CD4-positive, alpha-beta memory T cell (primary cell): Measurements from ENCODE around the gene HIP1. TPM values are rescaled to one million over a fixed set of nuclear protein-coding genes. Genes with fewer than 3 reads are reported as not detected.
"Not testable (repeated sequence)": the region's sequence is repeated elsewhere in the genome, so short reads cannot be mapped to it uniquely, and the experiment has no call there.

Experiments
- CTCF ChIA-PET: fragments of 350-600 bp; sonication (Branson Sonifier 250); formaldehyde crosslinking; loops from one replicate; lab custom pipeline; 2021; ENCODE audit warnings: inconsistent platforms; ENCODE audit not compliant: partially characterized antibody; lab: Charles Lee
- POLR2A ChIA-PET: fragments of 350-600 bp; sonication (Branson Sonifier 250); formaldehyde crosslinking; loops from one replicate; lab custom pipeline; 2021; ENCODE audit not compliant: partially characterized antibody; lab: Charles Lee
- DNase-seq, 5 donors: peaks; one replicate each; pipeline versions ENCODE4 v3.0.0 to v3.0.0-alpha.2; 2020 to 2022; ENCODE audit warnings: mixed read lengths in 1 of 5
- H3K27ac ChIP-seq: one replicate; pipeline ENCODE4 v1.7.0; 2013; ENCODE audit warnings: low read depth, low read length
- H3K27me3 ChIP-seq: 2 replicates; pipeline ENCODE4 v1.7.0; 2013; ENCODE audit warnings: mild to moderate bottlenecking, low read length, moderate library complexity; ENCODE audit not compliant: insufficient read depth
- H3K36me3 ChIP-seq: 2 replicates; pipeline ENCODE4 v1.7.0; 2013; ENCODE audit warnings: mild to moderate bottlenecking, low read length, moderate library complexity; ENCODE audit not compliant: insufficient read depth
- H3K4me1 ChIP-seq: 2 replicates; pipeline ENCODE4 v1.7.0; 2013; ENCODE audit warnings: mild to moderate bottlenecking, low read length, moderate library complexity; ENCODE audit not compliant: insufficient read depth
- H3K4me3 ChIP-seq, 2 donors: one replicate each; pipeline ENCODE4 v1.7.0; 2013; ENCODE audit warnings: low read length in 2 of 2, mild to moderate bottlenecking in 1 of 2
- H3K9me3 ChIP-seq, 2 donors: one replicate each; pipeline ENCODE4 v1.7.0; 2013; ENCODE audit warnings: low read length in 2 of 2, control low read depth in 1 of 2; ENCODE audit not compliant: control insufficient read depth in 1 of 2
- H3K27ac Mint-ChIP-seq, 7 donors: one replicate each; pipeline ENCODE4 v1.8.0; 2020 to 2021; ENCODE audit warnings: mixed read lengths in 7 of 7, mild to moderate bottlenecking in 6 of 7, inconsistent platforms in 3 of 7, moderate library complexity in 3 of 7
- H3K27me3 Mint-ChIP-seq, 2 donors: one replicate each; pipeline ENCODE4 v1.8.0; 2020 to 2021; ENCODE audit warnings: mixed read lengths in 2 of 2
- H3K36me3 Mint-ChIP-seq, 2 donors: one replicate each; pipeline ENCODE4 v1.8.0; 2020 to 2021; ENCODE audit warnings: mixed read lengths in 2 of 2, inconsistent platforms in 1 of 2, mild to moderate bottlenecking in 1 of 2
- H3K4me1 Mint-ChIP-seq, 4 donors: one replicate each; pipeline ENCODE4 v1.8.0; 2020 to 2021; ENCODE audit warnings: mixed read lengths in 4 of 4, mild to moderate bottlenecking in 1 of 4
- H3K4me3 Mint-ChIP-seq, 8 donors: one replicate each; pipeline ENCODE4 v1.8.0; 2020 to 2021; ENCODE audit warnings: mixed read lengths in 8 of 8, mild to moderate bottlenecking in 7 of 8, moderate library complexity in 6 of 8, inconsistent platforms in 3 of 8
- H3K9me3 Mint-ChIP-seq, 8 donors: one replicate each; pipeline ENCODE4 v1.8.0; 2020 to 2021; ENCODE audit warnings: mixed read lengths in 8 of 8, mild to moderate bottlenecking in 5 of 8, inconsistent platforms in 3 of 8, moderate library complexity in 1 of 8
- intact Hi-C: fragments of 100-400 bp; cut with micrococcal nuclease; formaldehyde crosslinking; loops from one replicate; pipeline ENCODE4 v1.15.1; 2023
- polyA plus RNA-seq, 2 donors: library from polyadenylated mRNA; unstranded; fragments of 300-500 nt; fragmentation: Illumina TruSeq; gene quantifications; one replicate each; pipeline ENCODE4 v1.2.3, GENCODE V29; 2021
- total RNA-seq, 2 experiments: library from RNA; stranded (reverse); gene quantifications; one replicate each; pipeline ENCODE4 v1.2.3, GENCODE V29; 2021

HIP1 gene
- total and polyA plus RNA-seq, 4 experiments from 2014 or later = 2.2 to 3.5 (median 3.1) TPM; not detected in 1

- no peaks in the 10 kb centered on the region for H3K27me3 Mint-ChIP-seq
- no peak for DNase-seq
- H3K4me1 ChIP-seq = peaks cover 27% of the 10 kb centered on the region
- no peaks in the 10 kb centered on the region for H3K9me3 Mint-ChIP-seq
- POLR2A ChIA-PET = no interaction called here
- peaks cover 14 to 27% (median 21%) of the 10 kb centered on the region in 4 donors for H3K4me1 Mint-ChIP-seq
- CTCF ChIA-PET = interaction anchor here (0.6 to 0.8 kb wide), 2 partner anchors 16 to 138 kb away, joined by 3 to 4 read pairs; no protein-coding TSS in a partner anchor
- no peak overlapping the region for H3K27ac Mint-ChIP-seq
- H3K36me3 Mint-ChIP-seq = no peaks in the 10 kb centered on the region
- no peaks in the 10 kb centered on the region for H3K9me3 ChIP-seq
- no peaks in the 10 kb centered on the region for H3K27me3 ChIP-seq
- no peaks in the 10 kb centered on the region for H3K36me3 ChIP-seq
- no peak overlapping the region for H3K4me3 ChIP-seq
- no peak overlapping the region for H3K27ac ChIP-seq
- no peak overlapping the region for H3K4me3 Mint-ChIP-seq
- intact Hi-C loops = no loop called here
These were observed 119.1 kb downstream of the HIP1 start for GRCh38 chr7:75619636-75620035.

GRCh38 chr7:75617634-75618234, 121.0 kb downstream of the HIP1 start:
- H3K4me3 ChIP-seq = peak overlapping the region in 1 of 2 donors; percentile 32
- Mint-ChIP-seq H3K27ac (peak overlapping the region; percentile 66 to 85 (median 82)), H3K4me1 (peaks cover 14 to 29% (median 23%) of the 10 kb centered on the region in 4 donors), H3K36me3 (no peaks in the 10 kb centered on the region), H3K27me3 (no peaks in the 10 kb centered on the region), H3K9me3 (no peaks in the 10 kb centered on the region), H3K4me3 (peak overlapping the region; percentile 55 to 93 (median 84))
- intact Hi-C loops = no loop called here
- no peaks in the 10 kb centered on the region for H3K9me3 ChIP-seq
- H3K27me3 ChIP-seq = no peaks in the 10 kb centered on the region
- H3K36me3 ChIP-seq = no peaks in the 10 kb centered on the region
- H3K27ac ChIP-seq = no peak overlapping the region
- ChIA-PET POLR2A (interaction anchor here (1.2 to 1.4 kb wide), 2 partner anchors 122 to 131 kb away, joined by 3 to 4 read pairs; partner anchors contain the start of gene POM121C), CTCF (no interaction called here)
- H3K4me1 ChIP-seq = peaks cover 27% of the 10 kb centered on the region
- DNase-seq = peak; percentile 45 to 62 (median 55)

- Mint-ChIP-seq H3K9me3 (no peaks in the 10 kb centered on the region), H3K4me3 (peak overlapping the region in 2 of 8 donors; percentile 24 to 25)
- H3K4me1 ChIP-seq = peaks cover 27% of the 10 kb centered on the region
These were observed 122.1 kb downstream of the HIP1 start for GRCh38 chr7:75616421-75617167.

GRCh38 chr7:75614401-75614800, 124.3 kb downstream of the HIP1 start:
- DNase-seq = no peak
- H3K27ac Mint-ChIP-seq = no peak overlapping the region
- intact Hi-C loops = no loop called here
- H3K4me1 Mint-ChIP-seq = peaks cover 14 to 29% (median 22%) of the 10 kb centered on the region in 4 donors
- H3K36me3 Mint-ChIP-seq = no peaks in the 10 kb centered on the region
- Histone ChIP-seq H3K9me3 (no peaks in the 10 kb centered on the region), H3K4me1 (peaks cover 27% of the 10 kb centered on the region), H3K27ac (no peak overlapping the region), H3K27me3 (no peaks in the 10 kb centered on the region), H3K4me3 (no peak overlapping the region), H3K36me3 (no peaks in the 10 kb centered on the region)
- no peak overlapping the region for H3K4me3 Mint-ChIP-seq
- no peaks in the 10 kb centered on the region for H3K9me3 Mint-ChIP-seq
- no peaks in the 10 kb centered on the region for H3K27me3 Mint-ChIP-seq
- ChIA-PET POLR2A (no interaction called here), CTCF (no interaction called here)

More at GRCh38 chr7:75616421-75617167, 122.1 kb downstream of the HIP1 start:
- Mint-ChIP-seq H3K27me3 (no peaks in the 10 kb centered on the region), H3K36me3 (no peaks in the 10 kb centered on the region), H3K27ac (peak overlapping the region in 2 of 7 donors; percentile 19 to 24), H3K4me1 (peaks cover 14 to 29% (median 23%) of the 10 kb centered on the region in 4 donors)
- DNase-seq = no peak
- intact Hi-C loops = no loop called here
- Histone ChIP-seq H3K9me3 (no peaks in the 10 kb centered on the region), H3K27ac (no peak overlapping the region), H3K27me3 (no peaks in the 10 kb centered on the region), H3K4me3 (no peak overlapping the region), H3K36me3 (no peaks in the 10 kb centered on the region)
- CTCF ChIA-PET = interaction anchor here (0.7 kb wide), 1 partner anchor 306 kb away, joined by 4 read pairs; no protein-coding TSS in a partner anchor
- POLR2A ChIA-PET = interaction anchor here (1.2 to 1.4 kb wide), 2 partner anchors 123 to 130 kb away, joined by 3 to 4 read pairs; partner anchors contain the start of gene POM121C

- Mint-ChIP-seq H3K27me3 (no peaks in the 10 kb centered on the region), H3K9me3 (no peaks in the 10 kb centered on the region), H3K27ac (peak overlapping the region in 1 of 7 donors; percentile 60), H3K36me3 (no peaks in the 10 kb centered on the region), H3K4me1 (peaks cover 11 to 23% (median 16%) of the 10 kb centered on the region in 4 donors), H3K4me3 (no peak overlapping the region)
- DNase-seq = no peak
- Histone ChIP-seq H3K27me3 (no peaks in the 10 kb centered on the region), H3K4me3 (no peak overlapping the region), H3K4me1 (peaks cover 20% of the 10 kb centered on the region), H3K36me3 (no peaks in the 10 kb centered on the region), H3K9me3 (no peaks in the 10 kb centered on the region), H3K27ac (no peak overlapping the region)
- ChIA-PET POLR2A (no interaction called here), CTCF (interaction anchor here (0.6 kb wide), 1 partner anchor 11 kb away, joined by 3 read pairs; no protein-coding TSS in a partner anchor)
- intact Hi-C loops = no loop called here
These were observed 125.4 kb downstream of the HIP1 start for GRCh38 chr7:75613351-75613750.

- no peak overlapping the region for H3K27ac ChIP-seq
- ChIA-PET POLR2A (no interaction called here), CTCF (no interaction called here)
- no peaks in the 10 kb centered on the region for H3K9me3 Mint-ChIP-seq
- H3K9me3 ChIP-seq = no peaks in the 10 kb centered on the region
- H3K27me3 Mint-ChIP-seq = no peaks in the 10 kb centered on the region
- no peak overlapping the region for H3K4me3 ChIP-seq
- H3K27me3 ChIP-seq = no peaks in the 10 kb centered on the region
- no peaks in the 10 kb centered on the region for H3K36me3 Mint-ChIP-seq
- intact Hi-C loops = no loop called here
- no peak overlapping the region for H3K27ac Mint-ChIP-seq
- peaks cover 4% of the 10 kb centered on the region for H3K4me1 ChIP-seq
- H3K36me3 ChIP-seq = no peaks in the 10 kb centered on the region
- H3K4me1 Mint-ChIP-seq = peaks cover 2 to 8% (median 3%) of the 10 kb centered on the region in 4 donors
- DNase-seq = no peak
- H3K4me3 Mint-ChIP-seq = no peak overlapping the region
These were observed 127.1 kb downstream of the HIP1 start for GRCh38 chr7:75611557-75612178.

GRCh38 chr7:75609416-75609815, 129.3 kb downstream of the HIP1 start:
- intact Hi-C loops, POLR2A ChIA-PET: not testable (repeated sequence)

More at GRCh38 chr7:75609416-75609815, 129.3 kb downstream of the HIP1 start:
- CTCF ChIA-PET, H3K4me3 Mint-ChIP-seq, H3K27me3 Mint-ChIP-seq, H3K4me3 ChIP-seq, H3K9me3 Mint-ChIP-seq, H3K4me1 ChIP-seq, H3K4me1 Mint-ChIP-seq, H3K27ac Mint-ChIP-seq, H3K27me3 ChIP-seq, H3K9me3 ChIP-seq, H3K36me3 Mint-ChIP-seq, H3K36me3 ChIP-seq, H3K27ac ChIP-seq, DNase-seq: not testable (repeated sequence)
